Upper lobe of left lung (tissue), 6 donors: Measurements from ENCODE around the gene TSPYL4. TPM values are rescaled to one million over a fixed set of nuclear protein-coding genes. Genes with fewer than 3 reads are reported as not detected.

ENCODE experiments used
- ATAC-seq, 2 donors: fragments of 200-7000 bp; cut with Tn5 transposase; one replicate each; pipeline ENCODE4 v1.9.1; 2022; ENCODE audit warnings: mild to moderate bottlenecking in 2 of 2, moderate library complexity in 2 of 2; ENCODE audit not compliant: low FRiP score in 2 of 2
- DNase-seq, 2 donors: peaks; one replicate each; pipeline ENCODE4 v3.0.0-alpha.2; 2019 to 2020
- H3K27ac ChIP-seq, 4 donors: fragments of 200-600 bp; sonication (generic); one replicate each; pipeline ENCODE4 v1.5.1; 2016 to 2019
- H3K27me3 ChIP-seq, 4 donors: fragments of 200-600 bp; sonication (generic); one replicate each; pipeline ENCODE4 v1.5.1; 2017 to 2019
- H3K36me3 ChIP-seq, 4 donors: fragments of 200-600 bp; sonication (generic); one replicate each; pipeline ENCODE4 v1.5.1; 2016 to 2019
- H3K4me1 ChIP-seq, 4 donors: fragments of 200-600 bp; sonication (generic); one replicate each; pipeline ENCODE4 v1.5.1; 2018 to 2019
- H3K4me3 ChIP-seq, 4 donors: fragments of 200-600 bp; sonication (generic); one replicate each; pipeline ENCODE4 v1.5.1; 2017 to 2019; ENCODE audit warnings: mild to moderate bottlenecking in 2 of 4, moderate library complexity in 1 of 4
- H3K9me3 ChIP-seq, 4 donors: fragments of 200-600 bp; sonication (generic); one replicate each; pipeline ENCODE4 v1.5.1; 2018 to 2019
- CTCF ChIP-seq, 6 experiments: fragments of 450-650 bp in 4 of 6; fragments of 200-600 bp in 2 of 6; sonication (generic) in 2 of 6; IDR thresholded peaks; one replicate each; pipeline ENCODE4 v1.5.1; 2016 to 2019; ENCODE audit warnings: antibody characterized with exemption in 6 of 6
- EP300 ChIP-seq, 4 donors: sonication (generic); formaldehyde crosslinking; IDR thresholded peaks; one replicate each; pipeline ENCODE4 v1.5.1; 2017; ENCODE audit warnings: antibody characterized with exemption in 4 of 4, control low read depth in 2 of 4
- POLR2A ChIP-seq, 4 donors: fragments of 450-650 bp; IDR thresholded peaks; one replicate each; pipeline ENCODE4 v1.5.1; 2016 to 2017; ENCODE audit warnings: antibody characterized with exemption in 4 of 4, mild to moderate bottlenecking in 2 of 4
- POLR2AphosphoS5 ChIP-seq, 2 donors: sonication (generic); formaldehyde crosslinking; IDR thresholded peaks; one replicate each; pipeline ENCODE4 v1.5.1; 2017; ENCODE audit warnings: antibody characterized with exemption in 2 of 2
- WGBS, 2 donors: methylation state at CpG; one replicate each; pipeline ENCODE4 v1.1.5; 2017 to 2018; 5-methylcytosine and 5-hydroxymethylcytosine counted together
- total RNA-seq, 6 donors: library from RNA; depleted of rRNA in 4 of 6; stranded (reverse); fragments of >200 nt in 4 of 6; gene quantifications; one replicate each; pipeline versions ENCODE4 v1.1.0 to v1.2.1, GENCODE V29; 2016 to 2021
- donor health status: DM: no; HTN: no; CAD: no; lungs with moderate emphysema.
- donor health status: DM: no; HTN: yes; CAD: no; lungs with severe emphysema.

Gene TSPYL4
- total RNA-seq, 6 donors from 2014 or later = 4.4 to 13.0 (median 9.4) TPM

- Histone ChIP-seq H3K4me3 (no peak overlapping the region), H3K27me3 (no peaks in the 10 kb centered on the region), H3K9me3 (no peaks in the 10 kb centered on the region), H3K4me1 (no peaks in the 10 kb centered on the region), H3K27ac (no peak overlapping the region), H3K36me3 (no peaks in the 10 kb centered on the region)
- 95% methylated on average over 1 of the region's 1 CpG for WGBS, 2 donors
- no peak for DNase-seq
- no peak for ATAC-seq
- TF ChIP-seq POLR2AphosphoS5 (IDR thresholded peaks at IDR 0.05) (no peak), POLR2A (IDR thresholded peaks at IDR 0.05) (no peak), EP300 (IDR thresholded peaks at IDR 0.05) (no peak), CTCF (IDR thresholded peaks at IDR 0.05) (no peak)
Measured at GRCh38 chr6:116292553-116292952, 38.7 kb upstream of the TSPYL4 start.

- 49 to 65% methylated on average over 4 of the region's 4 CpGs for WGBS, 2 donors
- DNase-seq = no peak
- Histone ChIP-seq H3K9me3 (no peaks in the 10 kb centered on the region), H3K36me3 (no peaks in the 10 kb centered on the region), H3K4me3 (no peak overlapping the region), H3K27me3 (no peaks in the 10 kb centered on the region), H3K27ac (no peak overlapping the region), H3K4me1 (no peaks in the 10 kb centered on the region)
- TF ChIP-seq POLR2A (IDR thresholded peaks at IDR 0.05) (no peak), POLR2AphosphoS5 (IDR thresholded peaks at IDR 0.05) (no peak), EP300 (IDR thresholded peaks at IDR 0.05) (no peak), CTCF (IDR thresholded peaks at IDR 0.05) (no peak)
- ATAC-seq = no peak
Measured at GRCh38 chr6:116291701-116292396, 38.0 kb upstream of the TSPYL4 start.

GRCh38 chr6:116290799-116291198 lies 36.9 kb upstream of the TSPYL4 start:
- no peak overlapping the region for H3K27ac ChIP-seq
- 90 to 92% methylated on average over 2 of the region's 2 CpGs for WGBS, 2 donors
- no peak for TF ChIP-seq POLR2AphosphoS5 (IDR thresholded peaks at IDR 0.05)
- no peak for TF ChIP-seq POLR2A (IDR thresholded peaks at IDR 0.05)
- TF ChIP-seq CTCF (IDR thresholded peaks at IDR 0.05) = no peak
- no peak for TF ChIP-seq EP300 (IDR thresholded peaks at IDR 0.05)
- no peak for ATAC-seq
- no peak overlapping the region for H3K4me3 ChIP-seq
- H3K4me1 ChIP-seq = no peaks in the 10 kb centered on the region
- H3K9me3 ChIP-seq = no peaks in the 10 kb centered on the region
- no peaks in the 10 kb centered on the region for H3K27me3 ChIP-seq
- no peak for DNase-seq
- H3K36me3 ChIP-seq = no peaks in the 10 kb centered on the region

- Histone ChIP-seq H3K4me3 (no peak overlapping the region), H3K27me3 (no peaks in the 10 kb centered on the region), H3K9me3 (no peaks in the 10 kb centered on the region), H3K36me3 (no peaks in the 10 kb centered on the region), H3K4me1 (no peaks in the 10 kb centered on the region), H3K27ac (no peak overlapping the region)
- WGBS, 2 donors = 83 to 90% methylated on average over 2 of the region's 2 CpGs
- ATAC-seq (no peak), DNase-seq (no peak)
- no peak for TF ChIP-seq POLR2A (IDR thresholded peaks at IDR 0.05)
- no peak for TF ChIP-seq EP300 (IDR thresholded peaks at IDR 0.05)
- TF ChIP-seq CTCF (IDR thresholded peaks at IDR 0.05) = no peak
- TF ChIP-seq POLR2AphosphoS5 (IDR thresholded peaks at IDR 0.05) = no peak
Measured at GRCh38 chr6:116289876-116290275, 36.0 kb upstream of the TSPYL4 start.

GRCh38 chr6:116287689-116288282 lies 33.9 kb upstream of the TSPYL4 start:
- ATAC-seq = peak in 1 of 2 donors; percentile 93
- WGBS, 2 donors = 89 to 97% methylated on average over 2 of the region's 2 CpGs
- Histone ChIP-seq H3K4me1 (no peaks in the 10 kb centered on the region), H3K9me3 (no peaks in the 10 kb centered on the region), H3K27me3 (no peaks in the 10 kb centered on the region), H3K36me3 (no peaks in the 10 kb centered on the region), H3K27ac (no peak overlapping the region), H3K4me3 (no peak overlapping the region)
- no peak for TF ChIP-seq POLR2A (IDR thresholded peaks at IDR 0.05)
- TF ChIP-seq CTCF (IDR thresholded peaks at IDR 0.05) = peak; percentile 76 to 91 (median 81)
- DNase-seq = no peak
